GM12878 (cell line): ENCODE results near the gene RORB.

Experiments
- GABPA ChIP-seq: IDR thresholded peaks from 2 replicates; pipeline ENCODE4 v1.6.1; 2014; ENCODE audit warnings: antibody characterized with exemption, low read depth, mild to moderate bottlenecking, inconsistent platforms
- HCFC1 ChIP-seq: fragments of 150-350 bp; IDR thresholded peaks from 2 replicates; pipeline ENCODE4 v1.6.1; 2014; ENCODE audit warnings: low read length
- POLR2AphosphoS5 ChIP-seq: IDR thresholded peaks from 2 replicates; pipeline ENCODE4 v1.6.1; 2011; ENCODE audit warnings: mild to moderate bottlenecking, low read length, inconsistent platforms
- SMARCA5 ChIP-seq: fragments of 450-650 bp; IDR thresholded peaks from 2 replicates; pipeline ENCODE4 v1.6.1; 2017; ENCODE audit warnings: mild to moderate bottlenecking
- TF ChIP-seq, protein P1 (sequence below), 3 experiments: IDR thresholded peaks in 2 of 3; conservative IDR thresholded peaks in 1 of 3; 2 replicates each; pipeline ENCODE4 v1.5.1; 2011; ENCODE audit warnings: low read depth in 3 of 3, low read length in 3 of 3, mild to moderate bottlenecking in 3 of 3, control low read depth in 2 of 3, moderate library complexity in 2 of 3, inconsistent platforms in 1 of 3, mixed read lengths in 1 of 3; ENCODE audit not compliant: control insufficient read depth in 2 of 3, insufficient read depth in 1 of 3; ENCODE audit errors: extremely low read depth in 1 of 3
- TF ChIP-seq, protein P2 (sequence below): fragments of 450-650 bp; IDR thresholded peaks from 2 replicates; pipeline ENCODE4 v1.6.1; 2017; ENCODE audit warnings: mild to moderate bottlenecking, moderate library complexity
- TF ChIP-seq, protein P3 (sequence below): fragments of 450-650 bp; formaldehyde crosslinking; IDR thresholded peaks from 2 replicates; pipeline ENCODE4 v1.5.0; 2022; ENCODE audit warnings: mild to moderate bottlenecking, missing genetic modification characterization

DNA sequence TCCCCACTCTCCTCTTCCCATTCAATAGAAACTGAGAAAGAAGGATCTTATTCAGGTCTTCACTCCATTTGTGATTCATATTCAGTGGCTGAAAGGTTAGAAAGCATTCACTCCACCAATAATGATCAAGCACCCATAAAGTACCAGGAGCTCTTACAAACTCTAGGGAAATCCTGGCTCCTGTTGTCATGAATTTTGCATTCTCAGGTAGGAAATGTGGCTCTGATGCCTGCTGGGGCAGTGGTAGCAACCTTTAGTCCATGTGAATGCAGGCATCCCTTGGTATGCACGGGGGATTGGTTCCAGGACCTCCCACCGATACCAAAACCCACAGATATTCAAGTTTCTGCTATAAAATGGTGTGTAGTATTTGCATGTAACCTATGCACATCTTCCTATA, 3.6 kb upstream of the RORB start:
- TF ChIP-seq, protein P1, sequence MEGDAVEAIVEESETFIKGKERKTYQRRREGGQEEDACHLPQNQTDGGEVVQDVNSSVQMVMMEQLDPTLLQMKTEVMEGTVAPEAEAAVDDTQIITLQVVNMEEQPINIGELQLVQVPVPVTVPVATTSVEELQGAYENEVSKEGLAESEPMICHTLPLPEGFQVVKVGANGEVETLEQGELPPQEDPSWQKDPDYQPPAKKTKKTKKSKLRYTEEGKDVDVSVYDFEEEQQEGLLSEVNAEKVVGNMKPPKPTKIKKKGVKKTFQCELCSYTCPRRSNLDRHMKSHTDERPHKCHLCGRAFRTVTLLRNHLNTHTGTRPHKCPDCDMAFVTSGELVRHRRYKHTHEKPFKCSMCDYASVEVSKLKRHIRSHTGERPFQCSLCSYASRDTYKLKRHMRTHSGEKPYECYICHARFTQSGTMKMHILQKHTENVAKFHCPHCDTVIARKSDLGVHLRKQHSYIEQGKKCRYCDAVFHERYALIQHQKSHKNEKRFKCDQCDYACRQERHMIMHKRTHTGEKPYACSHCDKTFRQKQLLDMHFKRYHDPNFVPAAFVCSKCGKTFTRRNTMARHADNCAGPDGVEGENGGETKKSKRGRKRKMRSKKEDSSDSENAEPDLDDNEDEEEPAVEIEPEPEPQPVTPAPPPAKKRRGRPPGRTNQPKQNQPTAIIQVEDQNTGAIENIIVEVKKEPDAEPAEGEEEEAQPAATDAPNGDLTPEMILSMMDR (IDR thresholded peaks at IDR 0.05 in 2 of 3, conservative IDR thresholded peaks at IDR 0.05 in 1 of 3; ENCODE audit: control insufficient read depth in 2 of 3, extremely low read depth in 1 of 3, insufficient read depth in 1 of 3, low read depth in 3 of 3, low read length in 3 of 3) = no peak
- TF ChIP-seq, protein P2, sequence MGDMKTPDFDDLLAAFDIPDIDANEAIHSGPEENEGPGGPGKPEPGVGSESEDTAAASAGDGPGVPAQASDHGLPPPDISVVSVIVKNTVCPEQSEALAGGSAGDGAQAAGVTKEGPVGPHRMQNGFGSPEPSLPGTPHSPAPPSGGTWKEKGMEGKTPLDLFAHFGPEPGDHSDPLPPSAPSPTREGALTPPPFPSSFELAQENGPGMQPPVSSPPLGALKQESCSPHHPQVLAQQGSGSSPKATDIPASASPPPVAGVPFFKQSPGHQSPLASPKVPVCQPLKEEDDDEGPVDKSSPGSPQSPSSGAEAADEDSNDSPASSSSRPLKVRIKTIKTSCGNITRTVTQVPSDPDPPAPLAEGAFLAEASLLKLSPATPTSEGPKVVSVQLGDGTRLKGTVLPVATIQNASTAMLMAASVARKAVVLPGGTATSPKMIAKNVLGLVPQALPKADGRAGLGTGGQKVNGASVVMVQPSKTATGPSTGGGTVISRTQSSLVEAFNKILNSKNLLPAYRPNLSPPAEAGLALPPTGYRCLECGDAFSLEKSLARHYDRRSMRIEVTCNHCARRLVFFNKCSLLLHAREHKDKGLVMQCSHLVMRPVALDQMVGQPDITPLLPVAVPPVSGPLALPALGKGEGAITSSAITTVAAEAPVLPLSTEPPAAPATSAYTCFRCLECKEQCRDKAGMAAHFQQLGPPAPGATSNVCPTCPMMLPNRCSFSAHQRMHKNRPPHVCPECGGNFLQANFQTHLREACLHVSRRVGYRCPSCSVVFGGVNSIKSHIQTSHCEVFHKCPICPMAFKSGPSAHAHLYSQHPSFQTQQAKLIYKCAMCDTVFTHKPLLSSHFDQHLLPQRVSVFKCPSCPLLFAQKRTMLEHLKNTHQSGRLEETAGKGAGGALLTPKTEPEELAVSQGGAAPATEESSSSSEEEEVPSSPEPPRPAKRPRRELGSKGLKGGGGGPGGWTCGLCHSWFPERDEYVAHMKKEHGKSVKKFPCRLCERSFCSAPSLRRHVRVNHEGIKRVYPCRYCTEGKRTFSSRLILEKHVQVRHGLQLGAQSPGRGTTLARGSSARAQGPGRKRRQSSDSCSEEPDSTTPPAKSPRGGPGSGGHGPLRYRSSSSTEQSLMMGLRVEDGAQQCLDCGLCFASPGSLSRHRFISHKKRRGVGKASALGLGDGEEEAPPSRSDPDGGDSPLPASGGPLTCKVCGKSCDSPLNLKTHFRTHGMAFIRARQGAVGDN = no peak
- TF ChIP-seq GABPA = no peak
- TF ChIP-seq, protein P3, sequence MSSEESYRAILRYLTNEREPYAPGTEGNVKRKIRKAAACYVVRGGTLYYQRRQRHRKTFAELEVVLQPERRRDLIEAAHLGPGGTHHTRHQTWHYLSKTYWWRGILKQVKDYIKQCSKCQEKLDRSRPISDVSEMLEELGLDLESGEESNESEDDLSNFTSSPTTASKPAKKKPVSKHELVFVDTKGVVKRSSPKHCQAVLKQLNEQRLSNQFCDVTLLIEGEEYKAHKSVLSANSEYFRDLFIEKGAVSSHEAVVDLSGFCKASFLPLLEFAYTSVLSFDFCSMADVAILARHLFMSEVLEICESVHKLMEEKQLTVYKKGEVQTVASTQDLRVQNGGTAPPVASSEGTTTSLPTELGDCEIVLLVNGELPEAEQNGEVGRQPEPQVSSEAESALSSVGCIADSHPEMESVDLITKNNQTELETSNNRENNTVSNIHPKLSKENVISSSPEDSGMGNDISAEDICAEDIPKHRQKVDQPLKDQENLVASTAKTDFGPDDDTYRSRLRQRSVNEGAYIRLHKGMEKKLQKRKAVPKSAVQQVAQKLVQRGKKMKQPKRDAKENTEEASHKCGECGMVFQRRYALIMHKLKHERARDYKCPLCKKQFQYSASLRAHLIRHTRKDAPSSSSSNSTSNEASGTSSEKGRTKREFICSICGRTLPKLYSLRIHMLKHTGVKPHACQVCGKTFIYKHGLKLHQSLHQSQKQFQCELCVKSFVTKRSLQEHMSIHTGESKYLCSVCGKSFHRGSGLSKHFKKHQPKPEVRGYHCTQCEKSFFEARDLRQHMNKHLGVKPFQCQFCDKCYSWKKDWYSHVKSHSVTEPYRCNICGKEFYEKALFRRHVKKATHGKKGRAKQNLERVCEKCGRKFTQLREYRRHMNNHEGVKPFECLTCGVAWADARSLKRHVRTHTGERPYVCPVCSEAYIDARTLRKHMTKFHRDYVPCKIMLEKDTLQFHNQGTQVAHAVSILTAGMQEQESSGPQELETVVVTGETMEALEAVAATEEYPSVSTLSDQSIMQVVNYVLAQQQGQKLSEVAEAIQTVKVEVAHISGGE = no peak
- no peak for TF ChIP-seq SMARCA5
- TF ChIP-seq HCFC1 = no peak
- TF ChIP-seq POLR2AphosphoS5 = no peak
